ENCODE data around the gene CDH1. TPM values are rescaled to one million over a fixed set of nuclear protein-coding genes. Genes with fewer than 3 reads are reported as not detected.
A peak's percentile ranks its signal among the peaks of the same experiment; 100 is the strongest.
"Not testable (repeated sequence)": the region's sequence is repeated elsewhere in the genome, so short reads cannot be mapped to it uniquely, and the experiment has no call there.

Gene CDH1
- total RNA-seq, 1 donor from 2014 or later: 31.4 TPM

DNA sequence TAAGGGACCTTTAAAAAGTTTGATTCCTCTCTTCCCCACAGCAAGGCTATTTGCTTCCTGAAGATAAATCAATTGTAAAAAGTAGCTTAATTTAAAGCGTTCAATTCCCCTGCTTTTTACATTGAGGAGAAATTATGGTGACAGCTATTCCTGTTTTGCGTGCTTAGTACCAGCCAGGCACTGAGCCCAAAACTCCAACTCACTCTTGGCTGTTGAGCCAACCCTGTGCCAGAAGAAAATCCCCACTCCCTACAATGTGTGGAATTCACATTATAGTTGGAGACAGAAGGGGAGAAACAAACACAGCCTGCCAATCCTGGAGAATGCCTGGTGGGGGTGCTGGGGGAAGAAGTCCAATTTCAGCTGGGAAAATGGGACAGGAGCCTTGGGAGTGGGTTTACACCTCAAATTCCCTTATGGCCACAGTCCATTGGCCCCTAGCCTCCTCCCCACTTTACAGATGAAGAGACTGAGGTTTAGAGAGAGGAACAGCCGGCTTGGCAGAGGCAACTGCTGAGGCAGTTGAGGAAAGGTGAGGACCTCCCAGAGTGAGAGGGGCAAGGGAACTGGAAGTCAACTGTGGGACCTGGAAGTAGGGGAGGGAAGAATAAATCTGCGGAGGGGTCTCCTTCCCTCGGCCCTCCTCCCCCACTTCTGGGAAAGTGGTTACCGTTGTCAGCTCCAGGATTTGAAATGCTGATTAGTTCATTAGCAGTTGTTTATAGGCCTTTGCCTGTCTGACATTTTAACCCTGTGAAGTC, 26.1 kb downstream of the CDH1 start:
- DNase-seq (ENCODE audit: low read depth): no peak

DNA sequence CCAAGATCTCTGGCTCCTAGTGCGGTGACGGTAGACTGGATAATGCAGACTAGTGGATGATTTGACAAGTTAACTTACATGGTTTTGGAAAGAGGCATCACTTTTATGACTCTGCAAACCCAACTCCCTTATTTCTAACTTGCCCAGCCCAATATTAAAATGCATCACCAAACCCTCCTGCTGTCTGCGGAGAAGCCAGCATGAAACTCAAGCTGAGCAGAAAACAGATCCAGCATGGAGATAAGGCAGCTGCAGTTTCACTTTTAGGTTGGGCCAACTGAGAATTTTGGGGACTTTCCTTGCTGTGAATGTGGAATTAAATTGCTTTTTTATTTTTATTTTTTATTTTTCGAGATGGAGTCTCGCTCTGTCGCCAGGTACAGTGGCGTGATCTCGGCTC, 27.8 kb downstream of the CDH1 start:
- no peak for DNase-seq (ENCODE audit: low read depth)

GRCh38 chr16:68767581-68767980, 30.5 kb downstream of the CDH1 start:
- DNase-seq (ENCODE audit: low read depth): no peak

- no peak for DNase-seq (ENCODE audit: low read depth)
These were observed 31.1 kb downstream of the CDH1 start for GRCh38 chr16:68768175-68768574.

DNA sequence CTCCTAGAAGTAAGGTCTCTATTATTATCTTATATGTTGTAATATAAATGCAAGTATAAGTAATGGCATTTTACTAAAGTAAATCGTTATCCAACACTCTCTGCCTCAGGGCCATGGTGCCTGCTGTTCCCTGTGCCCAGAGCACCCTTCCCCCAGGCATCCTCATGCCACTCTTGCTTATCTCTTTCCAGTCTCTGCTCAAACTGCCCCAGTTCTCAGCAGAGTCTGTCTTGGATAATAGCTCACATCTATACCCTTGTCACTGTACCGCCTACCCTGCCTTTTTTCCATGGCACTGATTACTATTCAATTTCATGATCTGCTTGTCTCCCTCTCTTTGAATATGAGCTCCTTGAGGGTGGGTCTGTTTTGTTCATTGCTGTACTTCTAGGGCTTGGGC, 31.7 kb downstream of the CDH1 start:
- DNase-seq (ENCODE audit: low read depth): no peak

DNA sequence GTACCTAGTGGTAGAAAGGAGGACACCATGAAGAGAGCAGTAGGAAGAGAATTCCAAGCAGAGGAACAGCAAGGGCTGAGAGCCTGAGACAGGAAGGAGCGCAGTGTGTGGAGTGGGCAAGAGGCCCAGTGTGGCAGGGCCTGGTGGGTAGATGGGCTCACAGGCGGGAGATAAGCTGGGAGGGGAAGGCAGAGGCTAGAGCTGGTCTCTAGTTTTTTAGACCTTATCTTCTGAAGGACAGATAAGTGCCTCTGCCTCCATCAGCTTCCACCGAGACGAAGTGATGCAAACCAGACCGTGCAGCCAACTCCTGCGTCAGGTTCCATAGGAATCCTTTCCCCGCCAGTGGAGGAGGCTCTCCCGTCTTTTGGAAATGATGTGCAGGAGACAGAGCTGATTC, 33.6 kb downstream of the CDH1 start:
- no peak for DNase-seq (ENCODE audit: low read depth)

DNA sequence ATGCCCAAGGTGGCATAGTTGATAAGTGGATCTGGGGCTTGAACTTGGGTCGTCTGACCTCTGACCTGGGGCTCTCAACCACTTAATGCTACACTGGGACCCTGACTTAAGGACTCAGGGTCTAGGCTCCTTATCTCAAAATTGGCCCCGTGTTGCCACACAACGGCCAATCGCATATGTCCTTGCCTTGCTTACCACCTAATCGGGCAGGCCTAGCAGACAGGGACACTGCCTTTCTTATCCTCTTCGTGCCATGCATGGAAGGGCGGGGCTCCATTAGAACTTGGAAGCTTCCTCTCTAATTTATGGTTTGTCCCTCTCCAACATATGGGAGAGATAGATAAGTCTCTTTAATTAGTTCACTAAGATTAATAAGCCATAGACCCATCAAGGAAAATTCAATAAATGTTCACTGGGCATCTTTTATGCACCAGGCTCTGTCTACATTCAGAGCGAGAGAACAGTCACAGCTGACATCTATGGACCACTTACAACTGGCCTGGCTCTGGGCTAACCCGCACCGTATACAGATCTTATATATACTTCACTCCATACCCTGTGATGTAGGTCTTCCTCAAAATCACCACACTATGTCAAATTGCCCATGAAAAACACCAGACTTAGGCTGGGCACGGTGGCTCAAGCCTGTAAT, 35.1 kb downstream of the CDH1 start:
- DNase-seq (ENCODE audit: low read depth): no peak

DNA sequence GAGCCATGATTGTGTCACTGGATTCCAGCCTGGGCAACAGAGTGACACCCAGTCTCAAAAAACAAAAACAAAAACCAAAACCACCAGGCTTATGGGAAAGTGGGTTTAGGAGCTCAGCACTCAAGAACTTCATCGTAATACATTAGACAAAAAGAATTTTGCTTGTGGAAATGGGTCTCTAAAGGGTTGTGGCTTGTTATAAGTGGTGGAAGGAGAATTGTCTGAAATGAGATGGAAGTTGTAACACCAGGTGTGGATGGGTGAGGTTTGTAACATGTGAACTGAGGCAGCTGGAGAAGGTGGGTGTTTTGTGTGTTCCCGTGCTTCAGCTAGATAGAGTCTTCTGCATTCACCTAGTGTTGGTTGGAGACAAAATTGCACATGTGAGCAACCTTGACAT, 35.8 kb downstream of the CDH1 start:
- DNase-seq (ENCODE audit: low read depth): no peak

DNA sequence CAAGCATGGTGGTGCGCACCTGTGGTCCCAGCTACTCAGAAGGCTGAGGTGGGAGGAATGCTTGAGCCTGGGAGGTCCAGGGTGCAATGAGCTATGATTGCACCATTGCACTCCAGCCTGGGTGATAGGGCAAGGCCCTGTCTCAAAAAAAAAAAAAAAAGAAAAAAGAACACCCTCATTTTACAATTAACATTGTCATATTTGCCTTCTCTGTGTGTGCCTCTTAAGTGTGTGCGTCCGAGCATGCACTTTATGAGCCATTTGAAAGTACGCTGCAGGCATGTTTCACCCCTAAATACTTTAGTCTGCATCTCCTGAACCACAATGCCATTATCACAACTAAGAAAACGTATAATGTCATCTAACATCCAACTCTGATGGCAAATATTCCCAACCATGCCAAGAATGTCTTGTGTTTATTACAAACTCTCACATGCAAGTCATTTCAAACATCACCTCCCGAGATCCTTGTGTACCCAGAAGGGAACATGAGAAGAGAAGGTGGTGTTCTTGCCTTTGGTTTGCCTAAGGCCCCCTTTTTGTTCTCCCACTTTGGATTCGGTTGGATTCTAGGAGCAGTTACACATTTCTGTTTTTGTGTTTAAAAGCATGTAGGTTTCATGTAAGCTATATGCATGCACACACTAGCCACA, 38.0 kb downstream of the CDH1 start:
- no peak for DNase-seq (ENCODE audit: low read depth)

DNA sequence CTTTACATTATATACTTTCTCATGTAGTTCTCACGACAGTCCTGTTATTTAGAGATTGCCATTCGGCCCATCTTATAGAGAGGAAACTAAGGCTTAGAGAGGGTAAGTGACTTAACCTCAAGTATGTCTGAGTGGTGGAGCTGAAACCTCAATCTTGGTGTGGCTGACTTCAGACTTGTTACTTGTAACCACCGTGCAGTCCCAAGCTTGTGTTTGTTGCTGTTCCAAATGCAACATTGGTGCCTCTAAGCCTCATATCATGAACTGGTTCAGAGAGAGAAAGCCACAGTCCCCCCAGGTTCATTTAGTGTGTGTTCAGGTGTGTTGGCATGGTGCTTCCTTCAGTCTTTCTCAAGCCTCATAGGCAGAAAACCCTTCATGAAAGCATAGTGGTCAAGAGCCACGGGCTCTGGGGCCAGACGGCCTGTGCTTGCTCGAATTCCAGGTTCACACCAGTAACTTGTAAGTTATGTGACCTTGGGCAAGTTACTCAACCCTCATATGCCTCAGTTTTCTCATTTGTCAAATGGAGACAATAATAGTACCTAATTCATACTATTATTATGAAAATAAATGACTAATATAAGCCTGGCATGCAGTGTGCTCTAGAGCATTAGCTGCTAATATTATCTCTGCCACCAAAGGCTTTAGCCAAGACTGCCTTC, 39.9 kb downstream of the CDH1 start:
- peak; percentile 27 for DNase-seq (ENCODE audit: low read depth)

DNA sequence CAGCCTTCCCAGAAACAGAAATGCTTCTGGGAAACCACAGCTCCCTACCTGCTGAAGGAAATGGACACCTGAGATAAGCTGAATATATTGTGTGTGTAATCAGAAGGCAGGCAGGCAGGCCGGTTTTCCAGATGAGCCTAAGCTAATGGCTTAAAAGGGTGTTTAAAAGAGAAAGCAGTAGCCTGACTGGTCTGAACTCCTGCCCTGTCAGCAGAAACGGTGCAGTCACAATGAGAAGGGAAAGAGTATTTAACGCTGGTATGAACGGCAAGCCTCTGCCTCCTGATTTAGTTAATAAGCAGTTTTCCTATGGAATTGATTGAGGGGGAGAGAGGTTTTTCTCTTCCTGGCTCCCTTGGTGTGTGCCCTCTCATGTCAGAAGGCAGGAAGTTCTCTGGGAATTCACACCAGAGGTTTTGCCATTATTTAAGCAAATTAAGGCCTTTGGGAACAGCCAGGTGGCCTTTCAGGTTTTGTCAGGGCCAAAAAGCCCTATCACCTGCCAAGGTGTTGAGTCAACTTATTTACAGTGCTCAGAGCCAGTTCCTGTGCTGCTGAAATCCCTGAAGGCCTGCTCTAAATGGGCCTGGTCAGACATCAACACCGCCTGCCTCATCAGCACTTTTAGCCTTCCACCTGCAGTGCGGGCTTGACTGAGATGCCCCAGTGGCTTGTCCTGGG, 41.6 kb downstream of the CDH1 start:
- DNase-seq (ENCODE audit: low read depth): peak; percentile 54

DNA sequence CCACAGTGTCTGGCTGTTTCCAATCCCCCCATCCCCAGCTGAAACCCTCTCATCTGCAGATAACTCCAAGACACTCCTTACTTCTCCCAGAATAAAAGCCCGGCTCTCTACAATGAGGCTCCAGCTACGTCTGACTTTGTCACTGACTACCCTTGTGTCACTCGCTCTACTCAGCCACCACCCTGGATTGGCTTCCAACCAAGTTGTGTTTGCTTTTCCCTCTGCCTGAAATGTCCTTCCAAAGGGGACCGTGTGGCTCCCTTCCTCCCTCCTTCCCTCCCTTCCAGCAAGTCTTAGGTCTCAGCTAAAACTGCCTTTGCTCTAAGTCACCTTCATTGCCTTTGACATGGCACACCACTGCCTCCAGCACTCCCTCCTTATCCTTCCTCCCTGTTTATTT, 42.8 kb downstream of the CDH1 start:
- DNase-seq (ENCODE audit: low read depth): no peak

DNA sequence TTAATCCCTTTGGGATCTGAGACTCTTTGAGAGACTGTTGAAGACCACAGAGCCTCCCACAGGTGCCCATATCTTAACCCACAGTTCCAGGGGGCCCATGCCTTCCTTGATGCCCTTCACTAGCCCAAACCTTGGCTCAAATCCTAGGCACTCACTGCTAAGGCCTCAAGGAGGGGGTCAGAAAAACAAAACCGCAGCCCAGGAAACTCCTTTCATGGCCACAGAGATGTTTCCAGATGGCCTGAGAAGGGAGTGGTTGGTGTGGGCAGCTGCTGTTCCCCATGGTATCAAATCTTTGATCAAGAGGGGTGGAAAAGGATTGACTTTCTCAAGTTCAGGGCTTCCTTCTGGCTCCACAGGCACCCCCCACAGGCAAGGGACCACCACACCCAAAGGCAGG, 44.7 kb downstream of the CDH1 start:
- DNase-seq (ENCODE audit: low read depth): no peak

DNA sequence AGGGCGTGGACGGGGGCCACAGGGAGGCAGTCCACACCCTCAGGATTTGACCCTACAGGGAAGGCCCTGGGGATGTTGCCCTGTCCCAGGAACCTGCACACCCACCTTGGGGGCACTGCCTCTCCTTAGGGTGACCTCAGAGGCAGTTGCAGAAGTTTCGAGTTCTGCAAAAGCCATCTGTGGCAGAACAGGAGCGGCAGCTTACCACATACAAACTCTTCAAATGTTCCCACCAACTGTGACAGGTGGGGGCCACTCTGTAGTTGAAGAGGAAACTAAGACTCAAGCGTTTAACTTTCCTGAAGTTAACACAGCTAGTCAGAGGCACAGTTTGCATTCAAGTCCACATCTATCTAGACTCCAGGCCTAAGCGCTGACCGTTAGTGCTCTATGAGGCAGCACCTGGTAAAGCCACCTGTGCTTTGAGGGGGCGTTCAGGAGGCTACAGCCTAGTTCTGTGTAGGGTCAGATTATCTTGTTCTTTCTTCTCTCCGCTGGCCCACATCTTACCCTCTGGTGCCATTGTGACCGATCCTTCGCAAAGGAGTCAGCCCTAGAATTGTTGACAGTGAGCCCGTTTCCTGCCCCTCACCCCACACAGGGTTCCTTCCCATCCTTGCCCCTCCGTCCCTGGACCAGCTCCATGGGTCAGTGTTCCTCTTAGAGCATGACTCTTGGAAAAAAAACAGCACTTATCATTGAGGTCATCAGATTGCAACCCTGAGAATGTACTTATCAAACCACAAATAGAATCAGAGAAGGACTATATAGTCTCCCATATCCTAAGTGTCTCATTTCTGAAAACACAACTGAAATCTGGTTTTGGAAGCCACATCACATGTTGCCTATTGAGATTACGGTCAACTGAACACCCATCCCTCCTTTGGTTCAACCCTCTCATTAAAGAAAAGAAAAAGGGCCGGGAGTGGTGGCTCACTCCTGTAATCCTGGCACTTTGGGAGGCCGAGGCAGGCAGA, 45.4 kb downstream of the CDH1 start:
- no peak for DNase-seq (ENCODE audit: low read depth)

GRCh38 chr16:68784226-68784625, 47.1 kb downstream of the CDH1 start:
- DNase-seq (ENCODE audit: low read depth): no peak

DNA sequence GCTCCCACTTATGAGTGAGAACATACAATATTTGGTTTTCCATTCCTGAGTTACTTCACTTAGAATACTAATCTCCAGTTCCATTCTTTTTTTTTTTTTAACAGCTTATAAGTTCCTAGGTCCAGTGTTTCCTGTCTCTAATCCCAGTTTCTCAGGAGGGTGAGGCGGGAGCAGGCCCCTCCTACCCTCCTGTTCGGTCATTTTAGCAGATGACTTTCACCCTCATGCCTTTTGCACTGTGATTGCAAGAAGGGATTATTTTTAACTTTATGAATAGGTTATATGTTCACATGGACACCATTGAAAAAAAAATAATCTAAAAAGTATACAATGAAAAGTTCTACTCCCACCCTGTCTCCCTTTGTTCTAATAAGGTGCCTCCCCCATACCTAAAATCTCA, 47.6 kb downstream of the CDH1 start:
- no peak for DNase-seq (ENCODE audit: low read depth)

DNA sequence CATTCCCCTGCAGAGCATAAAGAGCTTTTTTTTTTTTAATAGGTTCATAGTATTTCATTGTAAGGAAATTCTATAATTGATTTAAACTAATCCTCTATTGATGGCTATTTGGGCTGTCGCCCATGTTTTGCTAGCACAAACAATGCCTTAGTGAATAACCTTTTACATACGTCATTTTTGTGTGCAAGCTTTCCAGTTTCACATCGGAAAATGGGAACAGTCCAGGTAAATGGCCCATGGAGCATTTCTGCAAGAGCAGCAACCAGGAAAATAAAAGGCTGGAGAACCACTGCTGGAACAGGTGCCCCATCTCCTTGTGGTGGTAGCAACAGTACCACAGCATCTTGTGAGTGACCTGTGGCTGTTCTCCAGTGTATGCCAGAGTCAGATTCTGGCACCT, 48.6 kb downstream of the CDH1 start:
- no peak for DNase-seq (ENCODE audit: low read depth)

GRCh38 chr16:68786685-68787418, 49.8 kb downstream of the CDH1 start:
- DNase-seq (ENCODE audit: low read depth): peak; percentile 63

GRCh38 chr16:68787419-68787807, 50.3 kb downstream of the CDH1 start:
- DNase-seq (ENCODE audit: low read depth): not testable (repeated sequence)

GRCh38 chr16:68790130-68790761, 53.2 kb downstream of the CDH1 start:
- DNase-seq (ENCODE audit: low read depth): peak; percentile 98

Data from renal cortical epithelial cell (primary cell).